ENCODE measurements around the gene UBAP2.

DNA sequence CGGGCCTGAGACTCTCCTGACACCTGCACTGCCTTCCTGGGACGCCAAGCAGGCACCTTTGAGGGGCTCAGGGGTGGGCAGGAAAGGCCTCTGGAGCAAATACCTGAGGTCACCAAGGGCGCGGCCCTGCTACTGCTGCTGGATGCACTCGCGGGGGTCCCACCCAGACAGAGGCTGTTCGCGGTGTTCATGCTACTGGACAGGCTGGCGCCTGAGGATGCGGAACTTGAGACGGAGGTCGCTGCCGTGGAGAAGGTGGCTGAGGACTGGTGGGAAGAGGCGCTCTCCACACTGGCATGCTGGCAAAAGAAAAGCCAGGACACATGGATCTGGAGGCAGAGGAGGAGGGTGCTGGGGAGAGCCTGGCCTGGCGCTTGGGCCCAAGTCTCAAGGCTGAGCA is 121.0 kb downstream of the UBAP2 start:
- TF ChIP-seq, protein P1, sequence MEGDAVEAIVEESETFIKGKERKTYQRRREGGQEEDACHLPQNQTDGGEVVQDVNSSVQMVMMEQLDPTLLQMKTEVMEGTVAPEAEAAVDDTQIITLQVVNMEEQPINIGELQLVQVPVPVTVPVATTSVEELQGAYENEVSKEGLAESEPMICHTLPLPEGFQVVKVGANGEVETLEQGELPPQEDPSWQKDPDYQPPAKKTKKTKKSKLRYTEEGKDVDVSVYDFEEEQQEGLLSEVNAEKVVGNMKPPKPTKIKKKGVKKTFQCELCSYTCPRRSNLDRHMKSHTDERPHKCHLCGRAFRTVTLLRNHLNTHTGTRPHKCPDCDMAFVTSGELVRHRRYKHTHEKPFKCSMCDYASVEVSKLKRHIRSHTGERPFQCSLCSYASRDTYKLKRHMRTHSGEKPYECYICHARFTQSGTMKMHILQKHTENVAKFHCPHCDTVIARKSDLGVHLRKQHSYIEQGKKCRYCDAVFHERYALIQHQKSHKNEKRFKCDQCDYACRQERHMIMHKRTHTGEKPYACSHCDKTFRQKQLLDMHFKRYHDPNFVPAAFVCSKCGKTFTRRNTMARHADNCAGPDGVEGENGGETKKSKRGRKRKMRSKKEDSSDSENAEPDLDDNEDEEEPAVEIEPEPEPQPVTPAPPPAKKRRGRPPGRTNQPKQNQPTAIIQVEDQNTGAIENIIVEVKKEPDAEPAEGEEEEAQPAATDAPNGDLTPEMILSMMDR (IDR thresholded peaks at IDR 0.05; ENCODE audit: low read depth, low read length, poor library complexity, severe bottlenecking): no peak
- TF ChIP-seq EZH2phosphoT487 (IDR thresholded peaks at IDR 0.05; ENCODE audit: borderline replicate concordance, low read length): no peak
